HCT116 (cell line): Measurements from ENCODE around the gene WWOX. TPM values are rescaled to one million over a fixed set of nuclear protein-coding genes. Genes with fewer than 3 reads are reported as not detected.

Experiments used
- ATAC-seq: fragments of 200-7000 bp; cut with Tn5 transposase; 2 replicates; pipeline ENCODE4 v1.9.1; 2020; ENCODE audit warnings: mild to moderate bottlenecking, moderate library complexity
- BruUV-seq: library from RNA; stranded (reverse); fragments of 400-500 nt; replicated peaks from 2 replicates; lab custom pipeline; 2021; lab: Mats Ljungman, UMichigan
- CTCF ChIA-PET: fragments of 300-600 bp; sonication (Branson Sonifier 250); formaldehyde crosslinking; loops from one replicate; lab custom pipeline; 2021; ENCODE audit warnings: antibody characterized with exemption; lab: Charles Lee
- POLR2A ChIA-PET: fragments of 300-600, 350-600 bp; sonication (Branson Sonifier 250); formaldehyde crosslinking; loops from one replicate; lab custom pipeline; 2021; ENCODE audit warnings: antibody characterized with exemption; lab: Charles Lee
- RAD21 ChIA-PET, 2 experiments: fragments of 300-600 bp; sonication (Branson Sonifier 250); formaldehyde crosslinking; loops; one replicate each; lab custom pipeline; 2023; ENCODE audit warnings: low total read pairs in 2 of 2; ENCODE audit not compliant: uncharacterized antibody in 2 of 2, unreplicated experiment in 2 of 2, low non-redundant PET in 1 of 2; lab: Charles Lee
- DNase-seq: peaks from one replicate; pipeline ENCODE4 v3.0.0-alpha.2; 2010; ENCODE audit warnings: low read depth, low spot score
- H2AFZ ChIP-seq: fragments of 200-600 bp; shearing (Covaris generic), sonication (generic); 2 replicates; pipeline ENCODE4 v1.6.1; 2017; ENCODE audit warnings: low read depth, mixed run types, mixed read lengths, antibody characterized with exemption, low read length; ENCODE audit not compliant: poor library complexity, severe bottlenecking
- H3K27ac ChIP-seq: 2 replicates; pipeline ENCODE4 v1.5.1; 2012; ENCODE audit warnings: low read depth, low read length
- H3K27me3 ChIP-seq: fragments of 200-600 bp; sonication (generic); 2 replicates; pipeline ENCODE4 v1.6.1; 2016; ENCODE audit warnings: mixed run types, low read length, mixed read lengths; ENCODE audit not compliant: insufficient read depth
- H3K36me3 ChIP-seq, 2 experiments: fragments of 200-500 bp in 1 of 2; fragments of 200-600 bp in 1 of 2; sonication (Bioruptor generic) in 1 of 2; sonication (generic) in 1 of 2; 2 replicates each; pipeline versions ENCODE4 v1.5.1 to v1.6.1; 2014 to 2016; ENCODE audit warnings: low read length in 2 of 2, inconsistent platforms in 1 of 2, mixed read lengths in 1 of 2, mixed run types in 1 of 2; ENCODE audit not compliant: insufficient read depth in 2 of 2, control insufficient read depth in 1 of 2
- H3K4me1 ChIP-seq, 2 experiments: fragments of 200-600 bp in 1 of 2; sonication (generic) in 1 of 2; 2 replicates each; pipeline versions ENCODE4 v1.5.1 to v1.6.1; 2012 to 2017; ENCODE audit warnings: low read length in 2 of 2, inconsistent platforms in 1 of 2, mild to moderate bottlenecking in 1 of 2, mixed read lengths in 1 of 2, mixed run types in 1 of 2, moderate library complexity in 1 of 2; ENCODE audit not compliant: insufficient read depth in 2 of 2, control insufficient read depth in 1 of 2
- H3K4me2 ChIP-seq: fragments of 200-600 bp; sonication (generic); 2 replicates; pipeline ENCODE4 v1.6.1; 2017; ENCODE audit warnings: mixed run types, low read length, mixed read lengths
- H3K4me3 ChIP-seq, 2 experiments: fragments of 200-600 bp in 1 of 2; sonication (generic) in 1 of 2; replicated peaks in 1 of 2; 2 replicates each; pipeline ENCODE4 v1.5.1; 2011 to 2016; ENCODE audit warnings: low read length in 2 of 2, control low read depth in 1 of 2, low read depth in 1 of 2, mild to moderate bottlenecking in 1 of 2, mixed read lengths in 1 of 2, mixed run types in 1 of 2
- H3K79me2 ChIP-seq: fragments of 200-600 bp; sonication (generic); 2 replicates; pipeline ENCODE4 v1.6.1; 2017; ENCODE audit warnings: mild to moderate bottlenecking, mixed run types, low read length, moderate library complexity, mixed read lengths; ENCODE audit not compliant: insufficient read depth
- H3K9ac ChIP-seq: fragments of 200-600 bp; sonication (generic); 2 replicates; pipeline ENCODE4 v1.6.1; 2016; ENCODE audit warnings: low read length, mixed read lengths
- H3K9me2 ChIP-seq: fragments of 200-600 bp; sonication (generic), shearing (Covaris generic); 2 replicates; pipeline ENCODE4 v1.6.1; 2017; ENCODE audit warnings: mixed run types, mild to moderate bottlenecking, moderate library complexity; ENCODE audit not compliant: insufficient read depth
- H3K9me3 ChIP-seq, 2 experiments: fragments of 200-500 bp in 1 of 2; fragments of 200-600 bp in 1 of 2; sonication (Bioruptor generic) in 1 of 2; sonication (generic) in 1 of 2; 2 replicates each; pipeline ENCODE4 v1.6.1; 2014 to 2017; ENCODE audit warnings: low read length in 2 of 2, mixed read lengths in 2 of 2, inconsistent platforms in 1 of 2, low read depth in 1 of 2, mild to moderate bottlenecking in 1 of 2, mixed run types in 1 of 2, moderate library complexity in 1 of 2; ENCODE audit not compliant: control insufficient read depth in 1 of 2, insufficient read depth in 1 of 2
- H4K20me1 ChIP-seq: fragments of 200-600 bp; sonication (generic), shearing (Covaris generic); 2 replicates; pipeline ENCODE4 v1.6.1; 2017; ENCODE audit warnings: mixed run types, mild to moderate bottlenecking, moderate library complexity; ENCODE audit not compliant: insufficient read depth
- CBX3 ChIP-seq: IDR thresholded peaks from 2 replicates; pipeline ENCODE4 v1.6.1; 2012; ENCODE audit warnings: low read depth
- CEBPB ChIP-seq: IDR thresholded peaks from 2 replicates; pipeline ENCODE4 v1.6.1; 2012; ENCODE audit warnings: low read depth
- CTCF ChIP-seq, 3 experiments: fragments of 200-600 bp in 1 of 3; sonication (generic) in 1 of 3; IDR thresholded peaks in 2 of 3; conservative IDR thresholded peaks in 1 of 3; 2 replicates each; pipeline ENCODE4 v1.5.1; 2012 to 2017; ENCODE audit warnings: low read depth in 2 of 3, low read length in 2 of 3, antibody characterized with exemption in 1 of 3, borderline replicate concordance in 1 of 3, control low read depth in 1 of 3, mild to moderate bottlenecking in 1 of 3, mixed read lengths in 1 of 3, mixed run types in 1 of 3, moderate library complexity in 1 of 3; ENCODE audit not compliant: insufficient read depth in 1 of 3
- EGR1 ChIP-seq: IDR thresholded peaks from 2 replicates; pipeline ENCODE4 v1.6.1; 2012; ENCODE audit warnings: low read depth
- EZH2 ChIP-seq: fragments of 200-600 bp; sonication (generic); IDR thresholded peaks from 2 replicates; pipeline ENCODE4 v1.6.1; 2017; ENCODE audit warnings: antibody characterized with exemption, mixed run types
- EZH2phosphoT487 ChIP-seq: fragments of 200-600 bp; IDR thresholded peaks from 2 replicates; pipeline ENCODE4 v1.6.1; 2018; ENCODE audit warnings: antibody characterized with exemption, borderline replicate concordance
- FOSL1 ChIP-seq: IDR thresholded peaks from 2 replicates; pipeline ENCODE4 v1.6.1; 2012; ENCODE audit warnings: low read depth
- MAX ChIP-seq: IDR thresholded peaks from 2 replicates; pipeline ENCODE4 v1.6.1; 2012
- ZFX ChIP-seq: fragments of 450-650 bp; IDR thresholded peaks from 2 replicates; pipeline ENCODE4 v1.6.1; 2017
- intact Hi-C: fragments of 100-400 bp; cut with micrococcal nuclease; formaldehyde crosslinking; loops from 2 replicates; pipeline ENCODE4 v1.10.0; 2022
- total RNA-seq: library from RNA; stranded (reverse); gene quantifications from one replicate; pipeline ENCODE4 v1.2.1, GENCODE V29; 2021; ENCODE audit not compliant: unreplicated experiment

Gene WWOX
- total RNA-seq, 1 experiment from 2014 or later: 13.7 TPM

DNA sequence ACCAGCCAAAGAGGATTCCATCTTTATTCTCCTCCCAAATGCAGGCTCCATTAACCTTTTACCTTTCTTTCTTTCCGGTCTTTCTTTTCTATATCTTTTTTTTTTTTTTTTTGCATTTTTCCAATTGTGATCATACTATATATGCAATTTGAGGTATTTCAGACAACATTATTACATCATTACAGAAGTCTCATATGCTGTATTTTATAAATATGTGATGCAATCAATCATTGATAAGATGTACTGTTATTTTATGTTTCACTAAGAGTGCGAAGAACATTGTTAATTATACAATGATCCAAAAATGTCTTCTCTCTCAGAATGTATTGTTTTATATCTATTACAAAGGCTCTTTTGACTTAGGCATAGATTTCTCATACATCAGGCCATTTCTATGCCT, 683.1 kb downstream of the WWOX start:
- CTCF ChIA-PET: no interaction called here

More for the DNA sequence above, 683.1 kb downstream of the WWOX start:
- ATAC-seq (no peak), DNase-seq (no peak)
- H3K36me3 ChIP-seq: no peaks in the 10 kb centered on the region
- POLR2A ChIA-PET: no interaction called here
- no TSS peak for BruUV-seq
- H3K27ac ChIP-seq: no peak overlapping the region
- no peaks in the 10 kb centered on the region for H3K79me2 ChIP-seq
- no peak overlapping the region for H3K4me3 ChIP-seq
- no peak overlapping the region for H2AFZ ChIP-seq
- TF ChIP-seq EZH2phosphoT487 (no peak), EZH2 (no peak), ZFX (no peak), CTCF (IDR thresholded peaks at IDR 0.05 in 2 of 3, conservative IDR thresholded peaks at IDR 0.05 in 1 of 3; ENCODE audit: borderline replicate concordance in 1 of 3, insufficient read depth in 1 of 3, low read depth in 2 of 3, low read length in 2 of 3) (no peak), CBX3 (no peak), EGR1 (no peak), FOSL1 (no peak), CEBPB (no peak), MAX (no peak)
- H3K9ac ChIP-seq: no peak overlapping the region
- H3K4me2 ChIP-seq: no peak overlapping the region
- intact Hi-C loops: no loop called here
- no peaks in the 10 kb centered on the region for H4K20me1 ChIP-seq
- no peaks in the 10 kb centered on the region for H3K4me1 ChIP-seq
- H3K27me3 ChIP-seq: no peaks in the 10 kb centered on the region
- no peaks in the 10 kb centered on the region for H3K9me2 ChIP-seq
- H3K9me3 ChIP-seq: peaks cover 3 to 8% of the 10 kb centered on the region in 2 experiments; a peak in 2 of 4 replicates
- RAD21 ChIA-PET: no interaction called here
